ENCODE results near the gene IGFBPL1.

- TF ChIP-seq CTCF (conservative IDR thresholded peaks at IDR 0.05 in 1 of 2, IDR thresholded peaks at IDR 0.05 in 1 of 2; ENCODE audit: extremely low read depth in 1 of 2, insufficient read depth in 1 of 2, low read depth in 1 of 2, low read length in 2 of 2) (no peak), EZH2 (IDR thresholded peaks at IDR 0.05; ENCODE audit: borderline replicate concordance, low read length) (no peak)
Observed at GRCh38 chr9:38405785-38406184, 18.5 kb downstream of the IGFBPL1 start.

Data from mammary epithelial cell (primary cell).